ENCODE data around the gene C1orf141.
"Not testable (repeated sequence)": the region's sequence is repeated elsewhere in the genome, so short reads cannot be mapped to it uniquely, and the experiment has no call there.

C1orf141 gene

GRCh38 chr1:67144696-67145095, 9.9 kb upstream of the C1orf141 start:
- no peak for FAIRE-seq
- no peak for DNase-seq (ENCODE audit: extremely low spot score, insufficient read length, low read depth)

- DNase-seq (ENCODE audit: extremely low spot score, insufficient read length, low read depth) (no peak), FAIRE-seq (peak; percentile 59)
Measured at GRCh38 chr1:67143966-67144365, 9.2 kb upstream of the C1orf141 start.

GRCh38 chr1:67142931-67143330, 8.2 kb upstream of the C1orf141 start:
- no peak for DNase-seq (ENCODE audit: extremely low spot score, insufficient read length, low read depth)
- FAIRE-seq, result no peak

- DNase-seq (ENCODE audit: extremely low spot score, insufficient read length, low read depth); FAIRE-seq: not testable (repeated sequence)
Measured at GRCh38 chr1:67141832-67142231, 7.1 kb upstream of the C1orf141 start.

- FAIRE-seq (no peak), DNase-seq (ENCODE audit: extremely low spot score, insufficient read length, low read depth) (no peak)
Measured at GRCh38 chr1:67140460-67140859, 5.7 kb upstream of the C1orf141 start.

- DNase-seq (ENCODE audit: extremely low spot score, insufficient read length, low read depth) (no peak), FAIRE-seq (no peak)
Measured at GRCh38 chr1:67138813-67139499, 4.2 kb upstream of the C1orf141 start.

GRCh38 chr1:67137307-67137753, 2.6 kb upstream of the C1orf141 start:
- DNase-seq (ENCODE audit: extremely low spot score, insufficient read length, low read depth) (no peak), FAIRE-seq (no peak)

GRCh38 chr1:67135354-67135753, 584 bp upstream of the C1orf141 start:
- DNase-seq (ENCODE audit: extremely low spot score, insufficient read length, low read depth) (no peak), FAIRE-seq (no peak)

- DNase-seq (ENCODE audit: extremely low spot score, insufficient read length, low read depth), result no peak
- no peak for FAIRE-seq
Measured at GRCh38 chr1:67133177-67133576, 1.6 kb downstream of the C1orf141 start.

- DNase-seq (ENCODE audit: extremely low spot score, insufficient read length, low read depth) (no peak), FAIRE-seq (no peak)
Measured at GRCh38 chr1:67130673-67131072, 4.1 kb downstream of the C1orf141 start.

GRCh38 chr1:67126974-67127373, 7.8 kb downstream of the C1orf141 start:
- DNase-seq (ENCODE audit: extremely low spot score, insufficient read length, low read depth), result no peak
- no peak for FAIRE-seq

- no peak for FAIRE-seq
- no peak for DNase-seq (ENCODE audit: extremely low spot score, insufficient read length, low read depth)
Measured at GRCh38 chr1:67126111-67126746, 8.5 kb downstream of the C1orf141 start.

- FAIRE-seq, result no peak
- no peak for DNase-seq (ENCODE audit: extremely low spot score, insufficient read length, low read depth)
Measured at GRCh38 chr1:67124455-67124854, 10.3 kb downstream of the C1orf141 start.

GRCh38 chr1:67120855-67121619, 13.7 kb downstream of the C1orf141 start:
- FAIRE-seq, result no peak
- no peak for DNase-seq (ENCODE audit: extremely low spot score, insufficient read length, low read depth)

- DNase-seq (ENCODE audit: extremely low spot score, insufficient read length, low read depth), result no peak
- no peak for FAIRE-seq
Measured at GRCh38 chr1:67118646-67119045, 16.1 kb downstream of the C1orf141 start.

- DNase-seq (ENCODE audit: extremely low spot score, insufficient read length, low read depth), result no peak
- FAIRE-seq, result no peak
Measured at GRCh38 chr1:67118191-67118590, 16.6 kb downstream of the C1orf141 start.

- DNase-seq (ENCODE audit: extremely low spot score, insufficient read length, low read depth) (no peak), FAIRE-seq (peak; percentile 42)
Measured at GRCh38 chr1:67114162-67114561, 20.6 kb downstream of the C1orf141 start.

GRCh38 chr1:67110352-67110751, 24.4 kb downstream of the C1orf141 start:
- peak; percentile 59 for FAIRE-seq

GRCh38 chr1:67105508-67105907, 29.3 kb downstream of the C1orf141 start:
- DNase-seq (ENCODE audit: extremely low spot score, insufficient read length, low read depth) (no peak), FAIRE-seq (no peak)

More at GRCh38 chr1:67110352-67110751, 24.4 kb downstream of the C1orf141 start:
- peak; percentile 17 for DNase-seq (ENCODE audit: extremely low spot score, insufficient read length, low read depth)

GRCh38 chr1:67103548-67103947, 31.2 kb downstream of the C1orf141 start:
- FAIRE-seq (no peak), DNase-seq (ENCODE audit: extremely low spot score, insufficient read length, low read depth) (no peak)

GRCh38 chr1:67100833-67101232, 33.9 kb downstream of the C1orf141 start:
- no peak for FAIRE-seq
- no peak for DNase-seq (ENCODE audit: extremely low spot score, insufficient read length, low read depth)

Data from GM18507 (cell line).